ENCODE data around the gene EPAS1. TPM values are rescaled to one million over a fixed set of nuclear protein-coding genes. Genes with fewer than 3 reads are reported as not detected.
"Not testable (repeated sequence)": the region's sequence is repeated elsewhere in the genome, so short reads cannot be mapped to it uniquely, and the experiment has no call there.

The EPAS1 gene
- total RNA-seq, 1 donor from 2014 or later: 19.4 TPM

DNA sequence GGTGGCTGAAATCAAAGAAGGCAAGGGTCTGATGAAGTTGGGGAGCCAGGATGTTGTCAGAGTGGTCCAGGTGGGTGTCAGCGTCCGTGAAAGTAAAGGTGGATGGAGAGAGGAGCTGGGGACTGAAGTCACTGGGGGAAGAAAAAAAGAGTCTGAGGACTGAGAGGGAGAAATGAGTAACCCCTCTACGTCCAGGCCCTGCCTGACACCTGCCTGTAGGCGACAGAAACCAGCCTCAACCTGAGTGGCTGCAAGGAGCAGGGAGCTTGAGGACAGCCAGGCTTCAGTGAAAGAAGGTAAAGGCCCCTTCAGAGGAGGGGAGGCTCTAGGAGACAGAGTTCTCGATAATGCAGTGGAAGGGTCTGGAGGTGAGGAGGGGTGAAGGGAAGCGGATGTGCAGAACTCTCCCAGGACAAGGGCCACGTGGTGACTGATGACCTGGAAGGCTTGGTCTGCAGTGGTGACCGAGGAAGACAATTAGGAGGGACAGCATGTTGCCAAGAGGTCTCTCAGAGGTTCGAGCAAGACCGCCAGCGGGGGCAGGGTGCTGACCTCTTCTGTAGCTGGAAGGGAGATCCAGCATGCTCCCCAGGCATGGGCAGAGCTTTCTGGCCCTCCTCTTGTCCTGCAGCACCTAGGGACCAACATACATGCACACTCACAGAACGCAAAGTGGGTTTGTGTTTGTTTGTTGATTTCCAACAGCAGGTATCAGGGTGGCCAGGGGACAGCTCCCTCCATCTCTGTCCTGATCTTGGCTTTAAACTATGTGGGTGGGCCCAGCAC, 95.5 kb downstream of the EPAS1 start:
- no peaks in the 10 kb centered on the region for H3K36me3 Mint-ChIP-seq (ENCODE audit: low read depth)

GRCh38 chr2:46393347-46393820, 96.2 kb downstream of the EPAS1 start:
- no peak overlapping the region for H3K4me3 Mint-ChIP-seq
- no peaks in the 10 kb centered on the region for H3K36me3 Mint-ChIP-seq (ENCODE audit: low read depth)
- H3K27ac Mint-ChIP-seq: no peak overlapping the region
- no peaks in the 10 kb centered on the region for H3K9me3 Mint-ChIP-seq
- intact Hi-C loops (cut with micrococcal nuclease): no loop called here
- DNase-seq: no peak
- H3K4me1 Mint-ChIP-seq: peaks cover 8% of the 10 kb centered on the region
- peaks cover 23% of the 10 kb centered on the region for H3K27me3 Mint-ChIP-seq

More for the DNA sequence above, 95.5 kb downstream of the EPAS1 start:
- Mint-ChIP-seq H3K9me3 (no peaks in the 10 kb centered on the region), H3K27me3 (peaks cover 16% of the 10 kb centered on the region), H3K4me1 (peaks cover 8% of the 10 kb centered on the region), H3K4me3 (no peak overlapping the region), H3K27ac (no peak overlapping the region)
- DNase-seq: no peak
- intact Hi-C loops (cut with micrococcal nuclease): no loop called here

- Mint-ChIP-seq H3K36me3 (ENCODE audit: low read depth) (no peaks in the 10 kb centered on the region), H3K4me1 (peaks cover 8% of the 10 kb centered on the region), H3K4me3 (no peak overlapping the region), H3K27me3 (peaks cover 27% of the 10 kb centered on the region), H3K27ac (no peak overlapping the region), H3K9me3 (no peaks in the 10 kb centered on the region)
- intact Hi-C loops (cut with micrococcal nuclease): no loop called here
- DNase-seq: no peak
Measured at GRCh38 chr2:46393865-46394264, 96.7 kb downstream of the EPAS1 start.

DNA sequence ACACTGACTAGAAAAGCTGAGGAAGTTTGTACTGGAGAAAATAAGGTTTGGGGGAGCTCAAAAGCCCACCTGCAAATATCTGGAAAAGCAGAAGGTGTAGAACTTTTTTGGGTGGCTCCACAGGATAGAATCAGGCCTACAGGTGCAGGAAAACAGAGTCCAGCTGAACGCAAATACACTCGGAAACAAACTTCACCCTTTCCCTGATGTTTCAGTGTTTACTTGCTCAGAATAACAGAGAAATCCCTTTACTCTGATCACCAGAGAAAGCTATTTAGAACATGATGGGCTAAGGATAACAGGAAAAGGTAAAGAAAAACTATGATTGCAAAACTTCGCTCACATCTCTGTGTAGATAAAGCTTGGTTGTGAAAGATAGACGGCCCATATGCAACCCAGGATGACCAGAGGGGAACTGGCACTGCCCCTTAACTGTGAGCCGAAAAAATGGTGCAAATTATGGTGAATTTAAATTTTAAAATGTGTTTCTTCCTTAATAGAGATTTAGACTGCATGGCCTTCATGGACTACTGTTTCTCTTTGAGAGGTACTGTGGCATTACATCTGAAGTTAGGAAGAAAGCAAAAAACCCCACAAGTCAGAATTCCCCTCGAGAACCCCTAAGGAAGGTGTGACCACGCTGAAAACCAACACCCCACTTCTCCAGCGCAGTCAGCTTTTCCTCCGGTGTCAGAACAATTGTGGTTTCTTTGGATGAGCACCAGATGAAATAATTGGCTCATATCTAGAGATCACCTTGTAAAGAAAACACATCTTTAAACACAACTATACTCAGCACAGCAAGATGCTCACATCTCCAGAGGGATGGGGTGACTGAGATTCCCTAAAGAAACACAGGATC, 97.7 kb downstream of the EPAS1 start:
- H3K27ac Mint-ChIP-seq: peak overlapping the region; percentile 69

DNA sequence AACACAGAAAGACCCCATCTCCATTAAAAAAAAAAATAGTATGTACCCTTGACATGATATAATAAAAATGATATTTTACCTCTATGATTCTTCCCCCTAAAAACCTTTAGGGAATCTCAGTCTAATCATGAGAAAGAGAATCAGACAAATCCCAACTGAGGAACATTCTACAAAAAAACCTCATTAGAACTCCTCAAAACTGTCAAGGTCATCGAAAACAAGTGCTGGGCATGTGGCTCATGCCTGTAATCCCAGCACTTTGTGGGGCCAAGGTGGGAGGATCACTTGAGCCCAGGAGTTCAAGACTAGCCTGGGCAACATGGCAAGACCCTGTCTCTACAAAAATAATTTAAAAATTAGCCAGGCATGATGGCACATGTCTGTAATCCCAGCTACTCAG, 98.5 kb downstream of the EPAS1 start:
- intact Hi-C loops (cut with micrococcal nuclease): loop anchor here (1.0 kb wide), 1 partner anchor 26 kb away; no protein-coding TSS in a partner anchor
- not testable (repeated sequence) for H3K4me1 Mint-ChIP-seq; H3K9me3 Mint-ChIP-seq; H3K27ac Mint-ChIP-seq; DNase-seq; H3K36me3 Mint-ChIP-seq (ENCODE audit: low read depth); H3K4me3 Mint-ChIP-seq
- H3K27me3 Mint-ChIP-seq: peaks cover 27% of the 10 kb centered on the region

More for the DNA sequence above, 97.7 kb downstream of the EPAS1 start:
- Mint-ChIP-seq H3K9me3 (no peaks in the 10 kb centered on the region), H3K4me3 (peak overlapping the region; percentile 4), H3K36me3 (ENCODE audit: low read depth) (no peaks in the 10 kb centered on the region), H3K4me1 (peaks cover 8% of the 10 kb centered on the region), H3K27me3 (peaks cover 29% of the 10 kb centered on the region)
- no peak for DNase-seq
- intact Hi-C loops (cut with micrococcal nuclease): loop anchor here (1.0 kb wide), 1 partner anchor 26 kb away; no protein-coding TSS in a partner anchor

GRCh38 chr2:46400016-46400415, 102.8 kb downstream of the EPAS1 start:
- Mint-ChIP-seq H3K27ac (no peak overlapping the region), H3K4me1 (peaks cover 5% of the 10 kb centered on the region), H3K4me3 (no peak overlapping the region), H3K27me3 (peaks cover 28% of the 10 kb centered on the region), H3K9me3 (no peaks in the 10 kb centered on the region), H3K36me3 (ENCODE audit: low read depth) (no peaks in the 10 kb centered on the region)
- intact Hi-C loops (cut with micrococcal nuclease): no loop called here
- DNase-seq: no peak

GRCh38 chr2:46402874-46403273, 105.7 kb downstream of the EPAS1 start:
- intact Hi-C loops (cut with micrococcal nuclease): no loop called here
- Mint-ChIP-seq H3K4me3 (no peak overlapping the region), H3K27me3 (peaks cover 20% of the 10 kb centered on the region), H3K36me3 (ENCODE audit: low read depth) (no peaks in the 10 kb centered on the region), H3K4me1 (no peaks in the 10 kb centered on the region), H3K27ac (no peak overlapping the region), H3K9me3 (no peaks in the 10 kb centered on the region)
- no peak for DNase-seq

GRCh38 chr2:46404181-46404759, 107.1 kb downstream of the EPAS1 start:
- H3K4me1 Mint-ChIP-seq: no peaks in the 10 kb centered on the region
- no peak overlapping the region for H3K4me3 Mint-ChIP-seq
- no peak overlapping the region for H3K27ac Mint-ChIP-seq
- peaks cover 13% of the 10 kb centered on the region for H3K27me3 Mint-ChIP-seq
- no peaks in the 10 kb centered on the region for H3K36me3 Mint-ChIP-seq (ENCODE audit: low read depth)
- DNase-seq: peak; percentile 49
- intact Hi-C loops (cut with micrococcal nuclease): no loop called here
- no peaks in the 10 kb centered on the region for H3K9me3 Mint-ChIP-seq

GRCh38 chr2:46407852-46408455, 110.7 kb downstream of the EPAS1 start:
- Mint-ChIP-seq H3K4me1 (no peaks in the 10 kb centered on the region), H3K27me3 (peaks cover 6% of the 10 kb centered on the region), H3K4me3 (no peak overlapping the region), H3K36me3 (ENCODE audit: low read depth) (no peaks in the 10 kb centered on the region), H3K9me3 (no peaks in the 10 kb centered on the region), H3K27ac (no peak overlapping the region)
- DNase-seq: no peak
- intact Hi-C loops (cut with micrococcal nuclease): no loop called here

GRCh38 chr2:46409756-46410155, 112.5 kb downstream of the EPAS1 start:
- no peaks in the 10 kb centered on the region for H3K4me1 Mint-ChIP-seq
- no peaks in the 10 kb centered on the region for H3K36me3 Mint-ChIP-seq (ENCODE audit: low read depth)
- intact Hi-C loops (cut with micrococcal nuclease): no loop called here
- peaks cover 11% of the 10 kb centered on the region for H3K27me3 Mint-ChIP-seq
- no peak overlapping the region for H3K27ac Mint-ChIP-seq
- no peak for DNase-seq
- no peak overlapping the region for H3K4me3 Mint-ChIP-seq
- H3K9me3 Mint-ChIP-seq: no peaks in the 10 kb centered on the region

GRCh38 chr2:46410273-46411244, 113.4 kb downstream of the EPAS1 start:
- no peaks in the 10 kb centered on the region for H3K4me1 Mint-ChIP-seq
- no peaks in the 10 kb centered on the region for H3K9me3 Mint-ChIP-seq
- no peaks in the 10 kb centered on the region for H3K36me3 Mint-ChIP-seq (ENCODE audit: low read depth)
- intact Hi-C loops (cut with micrococcal nuclease): no loop called here
- H3K27me3 Mint-ChIP-seq: peaks cover 11% of the 10 kb centered on the region
- DNase-seq: peak; percentile 44
- no peak overlapping the region for H3K27ac Mint-ChIP-seq
- no peak overlapping the region for H3K4me3 Mint-ChIP-seq

DNA sequence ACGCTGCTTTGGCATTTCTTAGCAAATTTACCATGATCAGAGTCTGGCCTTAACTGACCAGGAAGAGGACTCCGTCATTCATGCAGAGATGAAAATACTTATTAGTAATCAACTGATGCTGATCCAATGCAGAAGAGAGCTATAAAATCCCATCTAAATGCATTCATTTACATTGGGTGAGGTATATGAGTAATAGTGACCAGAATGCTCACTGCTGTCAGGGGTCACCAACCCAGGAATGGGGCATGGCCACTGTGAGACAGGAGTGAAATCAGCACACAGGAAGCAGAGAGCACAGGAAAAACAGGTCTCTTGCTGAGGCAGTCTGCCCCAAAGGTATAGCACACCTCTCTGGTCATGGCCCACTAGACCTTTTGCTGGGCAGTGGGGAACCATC, 114.0 kb downstream of the EPAS1 start:
- H3K4me1 Mint-ChIP-seq: no peaks in the 10 kb centered on the region
- H3K36me3 Mint-ChIP-seq (ENCODE audit: low read depth): no peaks in the 10 kb centered on the region
- intact Hi-C loops (cut with micrococcal nuclease): no loop called here
- peaks cover 11% of the 10 kb centered on the region for H3K27me3 Mint-ChIP-seq
- peaks cover under 1% of the 10 kb centered on the region for H3K9me3 Mint-ChIP-seq
- DNase-seq: peak; percentile 45
- no peak overlapping the region for H3K4me3 Mint-ChIP-seq
- H3K27ac Mint-ChIP-seq: no peak overlapping the region

DNA sequence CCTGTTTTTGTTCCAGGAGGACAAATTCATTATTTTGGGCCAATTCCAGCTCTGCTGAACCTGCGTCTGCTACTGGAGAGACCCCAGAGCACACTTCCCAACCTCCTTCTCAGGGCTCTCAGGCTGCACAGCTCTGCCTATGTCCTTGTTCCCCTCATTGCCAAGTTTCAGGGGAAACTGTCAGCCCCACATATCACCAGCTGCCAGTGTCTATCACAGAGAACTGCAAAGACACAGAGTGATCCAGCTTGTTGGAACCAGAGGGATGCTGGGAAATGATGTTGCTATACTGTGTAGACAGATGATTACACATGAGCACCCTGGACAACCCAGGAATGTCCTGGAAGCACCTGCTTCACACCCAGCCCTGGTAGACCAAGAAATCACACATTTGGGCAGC, 114.8 kb downstream of the EPAS1 start:
- intact Hi-C loops (cut with micrococcal nuclease): no loop called here
- no peaks in the 10 kb centered on the region for H3K4me1 Mint-ChIP-seq
- peaks cover 6% of the 10 kb centered on the region for H3K9me3 Mint-ChIP-seq
- no peak overlapping the region for H3K4me3 Mint-ChIP-seq
- peak; percentile 34 for DNase-seq
- H3K27ac Mint-ChIP-seq: no peak overlapping the region
- H3K27me3 Mint-ChIP-seq: peaks cover 12% of the 10 kb centered on the region
- H3K36me3 Mint-ChIP-seq (ENCODE audit: low read depth): no peaks in the 10 kb centered on the region

Measured in activated CD4-positive, alpha-beta T cell treated with anti-CD3 and anti-CD28 coated beads, Interleukin-2, amount 10 ng/mL, durations not matched to agents 24 days and 14 days (primary cell).